ENCODE measurements around the gene IQCM. TPM values are rescaled to one million over a fixed set of nuclear protein-coding genes. Genes with fewer than 3 reads are reported as not detected.

IQCM gene
- total RNA-seq, 2 experiments from 2014 or later = not detected

DNA sequence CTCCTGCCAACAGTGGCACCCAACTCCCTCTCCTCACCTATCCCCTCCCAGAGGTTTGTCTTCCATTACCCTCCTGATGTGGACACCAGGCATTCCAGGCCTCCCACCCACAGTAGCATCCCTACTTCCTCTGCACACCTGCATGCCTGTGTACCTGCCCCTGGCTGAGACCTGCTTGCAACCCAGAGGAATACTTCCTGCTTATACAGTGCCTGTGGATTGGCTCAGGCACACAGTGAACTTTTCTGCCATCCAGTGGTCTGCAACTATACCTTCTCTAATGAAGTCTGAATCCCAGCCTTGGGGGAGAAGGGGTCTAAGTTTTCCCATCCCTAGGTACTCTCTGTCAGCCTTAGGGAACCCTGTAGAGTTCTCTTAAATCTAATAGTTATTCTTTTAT is 169.9 kb downstream of the IQCM start:
- H2AFZ ChIP-seq (ENCODE audit: low read length) = no peak overlapping the region
- H3K9me2 ChIP-seq (ENCODE audit: insufficient read depth, low read length) = no peaks in the 10 kb centered on the region
- H3K36me3 ChIP-seq (ENCODE audit: insufficient read depth, low read length) = no peaks in the 10 kb centered on the region
- intact Hi-C loops (cut with micrococcal nuclease; ENCODE audit: unreplicated experiment) = no loop called here
- TF ChIP-seq, protein P1, sequence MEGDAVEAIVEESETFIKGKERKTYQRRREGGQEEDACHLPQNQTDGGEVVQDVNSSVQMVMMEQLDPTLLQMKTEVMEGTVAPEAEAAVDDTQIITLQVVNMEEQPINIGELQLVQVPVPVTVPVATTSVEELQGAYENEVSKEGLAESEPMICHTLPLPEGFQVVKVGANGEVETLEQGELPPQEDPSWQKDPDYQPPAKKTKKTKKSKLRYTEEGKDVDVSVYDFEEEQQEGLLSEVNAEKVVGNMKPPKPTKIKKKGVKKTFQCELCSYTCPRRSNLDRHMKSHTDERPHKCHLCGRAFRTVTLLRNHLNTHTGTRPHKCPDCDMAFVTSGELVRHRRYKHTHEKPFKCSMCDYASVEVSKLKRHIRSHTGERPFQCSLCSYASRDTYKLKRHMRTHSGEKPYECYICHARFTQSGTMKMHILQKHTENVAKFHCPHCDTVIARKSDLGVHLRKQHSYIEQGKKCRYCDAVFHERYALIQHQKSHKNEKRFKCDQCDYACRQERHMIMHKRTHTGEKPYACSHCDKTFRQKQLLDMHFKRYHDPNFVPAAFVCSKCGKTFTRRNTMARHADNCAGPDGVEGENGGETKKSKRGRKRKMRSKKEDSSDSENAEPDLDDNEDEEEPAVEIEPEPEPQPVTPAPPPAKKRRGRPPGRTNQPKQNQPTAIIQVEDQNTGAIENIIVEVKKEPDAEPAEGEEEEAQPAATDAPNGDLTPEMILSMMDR (conservative IDR thresholded peaks at IDR 0.05; ENCODE audit: low read length) = no peak
- TF ChIP-seq EZH2phosphoT487 (IDR thresholded peaks at IDR 0.05; ENCODE audit: borderline replicate concordance, low read depth, low read length) = no peak
- no peaks in the 10 kb centered on the region for H3K79me2 ChIP-seq (ENCODE audit: insufficient read depth, low read depth, low read length)
- BruUV-seq (replicated peaks) = no TSS peak
- H3K4me1 ChIP-seq (ENCODE audit: insufficient read depth, low read length, poor library complexity, severe bottlenecking) = no peaks in the 10 kb centered on the region
- no peaks in the 10 kb centered on the region for H3K9me3 ChIP-seq (ENCODE audit: low read length)
- H4K20me1 ChIP-seq (ENCODE audit: insufficient read depth, low read length) = no peaks in the 10 kb centered on the region
- H3K27ac ChIP-seq (ENCODE audit: low read depth, low read length, poor library complexity, severe bottlenecking) = no peak overlapping the region
- no peak overlapping the region for H3K4me2 ChIP-seq (ENCODE audit: low read length)
- ChIA-PET CTCF (ENCODE audit: unreplicated experiment) (no interaction called here), POLR2A (no interaction called here)
- H3K4me3 ChIP-seq (ENCODE audit: low read depth, low read length, poor library complexity, severe bottlenecking) = no peak overlapping the region
- no peak for DNase-seq (ENCODE audit: low spot score)

DNA sequence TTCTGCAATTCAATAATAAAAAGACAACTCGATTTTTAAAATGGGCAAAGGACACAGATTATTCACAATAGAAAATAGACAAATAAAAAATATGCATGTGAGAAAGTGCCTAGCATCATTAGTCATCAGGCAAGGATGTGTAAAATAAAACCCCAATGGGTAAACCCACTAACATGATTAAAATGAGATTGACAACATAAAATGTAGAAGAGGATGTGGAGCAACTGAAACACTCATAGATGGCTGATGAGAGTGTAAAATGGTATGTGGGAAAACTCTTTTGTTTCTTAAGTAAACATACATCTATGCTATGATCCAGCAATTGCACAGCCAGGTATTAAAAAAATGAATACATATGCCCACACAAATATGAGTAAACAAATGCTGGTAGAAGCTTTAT is 177.6 kb downstream of the IQCM start:
- ChIA-PET POLR2A (interaction anchor here (0.6 kb wide), 1 partner anchor 12 kb away, joined by 3 read pairs; no protein-coding TSS in a partner anchor), CTCF (ENCODE audit: unreplicated experiment) (no interaction called here)
- no TSS peak for BruUV-seq (replicated peaks)

DNA sequence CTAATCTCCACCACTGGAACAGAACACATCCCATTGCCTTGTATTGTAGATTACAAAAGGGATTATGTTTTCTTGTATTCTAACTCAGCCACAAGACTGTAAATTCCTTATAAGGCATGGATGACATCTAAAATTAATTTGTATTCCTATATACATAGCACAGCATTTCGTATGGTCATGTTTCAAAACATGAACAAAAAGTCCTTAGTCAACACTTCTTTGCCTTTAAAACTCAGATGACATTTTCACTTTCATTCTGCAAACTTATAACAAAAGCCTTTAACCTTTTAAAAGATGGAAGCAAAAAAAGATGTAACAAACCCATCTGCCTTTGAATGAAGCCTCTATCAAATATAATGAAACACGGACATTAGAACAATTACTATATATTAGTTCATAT is 181.3 kb downstream of the IQCM start:
- ChIA-PET CTCF (ENCODE audit: unreplicated experiment) (no interaction called here), POLR2A (interaction anchor here (1.2 kb wide), 1 partner anchor 9 kb away, joined by 4 read pairs; no protein-coding TSS in a partner anchor)
- no peak for TF ChIP-seq EZH2phosphoT487 (IDR thresholded peaks at IDR 0.05; ENCODE audit: borderline replicate concordance, low read depth, low read length)
- TF ChIP-seq, protein P1 (conservative IDR thresholded peaks at IDR 0.05; ENCODE audit: low read length) = no peak
- no peak overlapping the region for H3K4me3 ChIP-seq (ENCODE audit: low read depth, low read length, poor library complexity, severe bottlenecking)
- H3K4me1 ChIP-seq (ENCODE audit: insufficient read depth, low read length, poor library complexity, severe bottlenecking) = no peaks in the 10 kb centered on the region
- H3K9me2 ChIP-seq (ENCODE audit: insufficient read depth, low read length) = no peaks in the 10 kb centered on the region
- intact Hi-C loops (cut with micrococcal nuclease; ENCODE audit: unreplicated experiment) = no loop called here
- no peak overlapping the region for H3K27ac ChIP-seq (ENCODE audit: low read depth, low read length, poor library complexity, severe bottlenecking)
- no peaks in the 10 kb centered on the region for H3K9me3 ChIP-seq (ENCODE audit: low read length)
- no peak for DNase-seq (ENCODE audit: low spot score)
- H4K20me1 ChIP-seq (ENCODE audit: insufficient read depth, low read length) = no peaks in the 10 kb centered on the region
- H2AFZ ChIP-seq (ENCODE audit: low read length) = no peak overlapping the region
- H3K79me2 ChIP-seq (ENCODE audit: insufficient read depth, low read depth, low read length) = no peaks in the 10 kb centered on the region
- H3K36me3 ChIP-seq (ENCODE audit: insufficient read depth, low read length) = no peaks in the 10 kb centered on the region
- H3K4me2 ChIP-seq (ENCODE audit: low read length) = no peak overlapping the region
- no TSS peak for BruUV-seq (replicated peaks)

More for the DNA sequence above, 177.6 kb downstream of the IQCM start:
- no peak overlapping the region for H3K4me2 ChIP-seq (ENCODE audit: low read length)
- no peak overlapping the region for H2AFZ ChIP-seq (ENCODE audit: low read length)
- no peak for DNase-seq (ENCODE audit: low spot score)
- H4K20me1 ChIP-seq (ENCODE audit: insufficient read depth, low read length) = no peaks in the 10 kb centered on the region
- no peaks in the 10 kb centered on the region for H3K79me2 ChIP-seq (ENCODE audit: insufficient read depth, low read depth, low read length)
- no peaks in the 10 kb centered on the region for H3K36me3 ChIP-seq (ENCODE audit: insufficient read depth, low read length)
- no peak overlapping the region for H3K27ac ChIP-seq (ENCODE audit: low read depth, low read length, poor library complexity, severe bottlenecking)
- no peaks in the 10 kb centered on the region for H3K4me1 ChIP-seq (ENCODE audit: insufficient read depth, low read length, poor library complexity, severe bottlenecking)
- H3K9me3 ChIP-seq (ENCODE audit: low read length) = no peaks in the 10 kb centered on the region
- intact Hi-C loops (cut with micrococcal nuclease; ENCODE audit: unreplicated experiment) = no loop called here
- TF ChIP-seq, protein P1 (conservative IDR thresholded peaks at IDR 0.05; ENCODE audit: low read length) = no peak
- no peak for TF ChIP-seq EZH2phosphoT487 (IDR thresholded peaks at IDR 0.05; ENCODE audit: borderline replicate concordance, low read depth, low read length)
- H3K9me2 ChIP-seq (ENCODE audit: insufficient read depth, low read length) = no peaks in the 10 kb centered on the region
- no peak overlapping the region for H3K4me3 ChIP-seq (ENCODE audit: low read depth, low read length, poor library complexity, severe bottlenecking)
